K562 (cell line): ENCODE results near the gene CRAMP1. TPM values are rescaled to one million over a fixed set of nuclear protein-coding genes. Genes with fewer than 3 reads are reported as not detected.

Source experiments
- KAT7 ChIP-seq: sonication (generic); formaldehyde crosslinking; IDR thresholded peaks from 2 replicates; pipeline ENCODE4 v1.8.0; 2022; ENCODE audit warnings: missing genetic modification reagents, mild to moderate bottlenecking, borderline replicate concordance
- NUFIP1 ChIP-seq: fragments of 450-650 bp; IDR thresholded peaks from 2 replicates; pipeline ENCODE4 v1.6.1; 2018; ENCODE audit not compliant: partially characterized antibody
- PML ChIP-seq: IDR thresholded peaks from 2 replicates; pipeline ENCODE4 v1.6.1; 2012; ENCODE audit warnings: low read length, inconsistent platforms
- RBM15 ChIP-seq: fragments of 200-400 bp; formaldehyde crosslinking; IDR thresholded peaks from 2 replicates; pipeline ENCODE4 v1.6.1; 2018; ENCODE audit warnings: mild to moderate bottlenecking, low read length, moderate library complexity; ENCODE audit not compliant: insufficient read depth
- RERE ChIP-seq: sonication (generic); formaldehyde crosslinking; IDR thresholded peaks from 2 replicates; pipeline ENCODE4 v1.8.0; 2023; ENCODE audit warnings: missing genetic modification reagents, mild to moderate bottlenecking, borderline replicate concordance
- RNF2 ChIP-seq: sonication (generic); IDR thresholded peaks from 2 replicates; pipeline ENCODE4 v1.6.1; 2016
- SRSF3 ChIP-seq: fragments of 200-400 bp; formaldehyde crosslinking; IDR thresholded peaks from 2 replicates; pipeline ENCODE4 v1.6.1; 2016; ENCODE audit warnings: mild to moderate bottlenecking, low read length, moderate library complexity; ENCODE audit not compliant: insufficient read depth
- ZNF282 ChIP-seq: sonication (generic); formaldehyde crosslinking; IDR thresholded peaks from 2 replicates; pipeline ENCODE4 v1.8.1; 2023; ENCODE audit warnings: missing genetic modification reagents
- ZNF586 ChIP-seq: fragments of 450-650 bp; formaldehyde crosslinking; conservative IDR thresholded peaks from 2 replicates; pipeline ENCODE4 v1.4.0; 2020; ENCODE audit warnings: mild to moderate bottlenecking, moderate library complexity
- ZNF75A ChIP-seq: fragments of 450-650 bp; formaldehyde crosslinking; IDR thresholded peaks from 2 replicates; pipeline ENCODE4 v1.4.0; 2020; ENCODE audit warnings: mild to moderate bottlenecking
- polyA plus RNA-seq, 8 experiments: library from polyadenylated mRNA; depleted of rRNA in 4 of 8; stranded (reverse) in 5 of 8; unstranded in 3 of 8; fragments of >200 nt; fragmentation: Nextera tagmentation in 2 of 8; fragmentation: Illumina TruSeq in 1 of 8; extraction: Ambion mirVana in 2 of 8; extraction: Trizol in 1 of 8; gene quantifications; 2 replicates each; pipeline versions ENCODE4 v1.2.1 to v1.2.3, GENCODE V29; 2011 to 2014; ENCODE audit warnings: inconsistent platforms in 1 of 8, missing spikeins in 1 of 8
- total RNA-seq, 7 experiments: library from RNA; depleted of rRNA in 6 of 7; stranded (reverse); fragments of >200 nt in 6 of 7; fragmentation: Illumina TruSeq in 2 of 7; extraction: Trizol in 2 of 7; gene quantifications; 2 replicates each; pipeline versions ENCODE4 v1.2.1 to v1.2.3, GENCODE V29; 2011 to 2021; ENCODE audit warnings: low replicate concordance in 1 of 7
- TF ChIP-seq, protein P1 (sequence below): fragments of 450-650 bp; conservative IDR thresholded peaks from 2 replicates; pipeline ENCODE4 v1.6.1; 2016; ENCODE audit warnings: missing genetic modification characterization, low read depth, mild to moderate bottlenecking, missing compliant biosample characterization, moderate library complexity

Gene CRAMP1
- total and polyA plus RNA-seq, 9 of the 15 experiments (the other 6 are each of a cell fraction or from before 2014, with no cell fraction given), result 0.52 to 20.8 (median 7.5) TPM

- no peak for TF ChIP-seq RERE (CRISPR knock-in tag)
- no peak for TF ChIP-seq ZNF75A (CRISPR knock-in tag)
- TF ChIP-seq NUFIP1, result no peak
- TF ChIP-seq, protein P1, sequence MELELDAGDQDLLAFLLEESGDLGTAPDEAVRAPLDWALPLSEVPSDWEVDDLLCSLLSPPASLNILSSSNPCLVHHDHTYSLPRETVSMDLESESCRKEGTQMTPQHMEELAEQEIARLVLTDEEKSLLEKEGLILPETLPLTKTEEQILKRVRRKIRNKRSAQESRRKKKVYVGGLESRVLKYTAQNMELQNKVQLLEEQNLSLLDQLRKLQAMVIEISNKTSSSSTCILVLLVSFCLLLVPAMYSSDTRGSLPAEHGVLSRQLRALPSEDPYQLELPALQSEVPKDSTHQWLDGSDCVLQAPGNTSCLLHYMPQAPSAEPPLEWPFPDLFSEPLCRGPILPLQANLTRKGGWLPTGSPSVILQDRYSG (tag), result no peak
- no peak for TF ChIP-seq SRSF3
- no peak for TF ChIP-seq KAT7
- no peak for TF ChIP-seq RBM15
- peak; percentile 82 for TF ChIP-seq PML
- TF ChIP-seq ZNF282, result peak; percentile 90; the same call in 1 of the 2 replicates
- TF ChIP-seq ZNF586 (CRISPR knock-in tag), result no peak
- TF ChIP-seq RNF2, result peak; percentile 33; the same call in 1 of the 2 replicates
These were observed 93.7 kb downstream of the CRAMP1 start, which contains the start of gene MAPK8IP3 (continued) for GRCh38 chr16:1705688-1706385.
